NCI-H1417 (cell line): Measurements from ENCODE around the gene ABAT.

Source experiments
- DNase-seq, 3 experiments: peaks; one replicate each; lab custom pipeline; 2025; lab: John Stamatoyannopoulos, UW

ABAT gene

DNA sequence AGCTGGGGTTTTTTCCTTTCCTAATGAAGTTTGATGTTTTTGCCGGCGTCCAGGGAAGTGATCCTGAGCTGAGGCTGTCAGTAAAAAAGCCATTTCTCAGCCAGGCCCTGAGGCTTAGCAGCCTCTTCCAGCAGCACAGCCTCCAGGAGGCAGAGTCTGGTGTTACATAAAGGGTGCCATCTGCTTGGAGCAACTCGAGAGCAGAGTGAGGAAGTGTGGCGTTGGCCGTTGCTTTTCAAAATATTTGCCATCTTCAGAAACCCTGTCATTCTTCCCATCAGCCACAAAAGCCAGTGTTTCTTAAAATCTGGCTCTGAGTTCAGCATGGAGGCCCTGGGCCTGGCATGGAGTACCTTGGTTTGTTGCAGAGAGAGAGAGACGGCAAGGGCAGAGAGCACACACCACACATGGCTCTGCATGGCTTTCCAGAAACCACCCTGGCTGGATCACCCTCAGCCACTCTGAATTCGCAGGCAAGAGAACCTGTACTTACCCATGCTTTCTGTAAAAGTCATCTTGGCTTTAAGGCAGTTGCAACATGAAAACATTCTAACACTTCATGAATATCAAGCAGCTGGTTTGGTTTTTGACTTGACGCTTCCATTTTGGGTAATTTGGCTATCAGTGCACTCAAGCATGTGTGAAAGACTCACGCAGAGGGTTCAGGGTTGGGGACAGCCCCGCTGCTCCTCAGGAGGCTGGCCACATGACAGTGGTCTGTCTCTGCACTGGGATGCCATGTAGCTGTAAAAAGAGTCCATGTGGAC is 144.3 kb downstream of the ABAT start:
- no peak for DNase-seq

DNA sequence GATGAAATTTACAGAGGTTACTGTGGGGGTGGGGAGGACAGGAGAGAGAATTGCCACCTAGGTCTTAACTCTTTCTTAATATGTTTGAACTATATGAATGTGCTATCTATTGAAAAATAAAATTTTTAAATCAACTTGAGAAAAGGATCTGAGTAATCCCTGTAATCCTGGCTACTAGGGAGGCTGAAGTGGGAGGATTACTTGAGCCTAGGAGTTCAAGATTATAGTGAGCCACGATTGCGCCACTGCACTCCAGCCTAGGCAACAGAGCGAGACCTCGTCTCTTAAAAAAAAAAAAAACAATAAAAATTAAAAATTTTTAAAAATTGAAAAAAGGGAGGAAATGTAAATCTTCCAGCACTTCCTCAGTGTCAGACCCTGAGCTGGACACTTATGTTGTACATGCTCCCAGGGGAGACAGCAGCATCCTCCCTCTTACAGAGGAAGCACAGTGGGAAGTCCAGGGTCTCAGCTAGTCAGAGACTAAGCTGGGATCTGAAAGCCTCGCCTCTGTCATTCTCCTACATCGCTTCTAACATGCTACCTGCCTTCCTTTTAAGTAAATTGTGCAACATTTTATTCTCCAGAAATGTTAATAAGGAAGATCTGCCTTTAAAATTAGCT is 145.1 kb downstream of the ABAT start:
- DNase-seq, result no peak

GRCh38 chr16:8822403-8822802 is 148.0 kb downstream of the ABAT start:
- no peak for DNase-seq

DNA sequence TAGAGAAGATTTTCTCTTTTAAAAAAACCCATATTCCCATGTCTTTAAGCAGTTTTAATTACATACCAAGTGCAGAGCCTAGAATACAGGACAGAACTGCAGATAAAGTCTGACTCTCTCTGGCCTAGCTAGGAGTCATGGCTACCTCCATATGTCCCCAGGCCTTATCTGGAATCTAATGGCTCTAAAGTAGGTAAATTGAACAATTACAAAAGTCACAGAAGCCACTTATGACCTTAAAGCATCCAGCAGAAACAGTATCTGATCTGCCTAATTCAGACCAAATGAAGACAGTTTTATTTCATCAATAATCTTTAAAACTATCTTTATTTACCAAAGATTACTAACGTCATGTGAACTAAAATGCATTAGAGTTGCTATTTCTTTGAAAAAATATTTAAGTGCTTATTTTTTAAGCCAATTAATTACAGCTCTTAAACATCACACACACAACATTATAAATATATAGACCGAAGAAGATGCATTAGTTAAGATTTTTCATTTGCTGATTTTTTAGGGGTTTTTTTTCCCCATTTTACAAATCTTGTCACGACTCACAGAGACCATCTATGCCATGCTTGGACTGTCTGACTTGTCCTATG is 152.0 kb downstream of the ABAT start:
- no peak for DNase-seq

- no peak for DNase-seq
Observed at GRCh38 chr16:8828541-8829165, 154.2 kb downstream of the ABAT start.

DNA sequence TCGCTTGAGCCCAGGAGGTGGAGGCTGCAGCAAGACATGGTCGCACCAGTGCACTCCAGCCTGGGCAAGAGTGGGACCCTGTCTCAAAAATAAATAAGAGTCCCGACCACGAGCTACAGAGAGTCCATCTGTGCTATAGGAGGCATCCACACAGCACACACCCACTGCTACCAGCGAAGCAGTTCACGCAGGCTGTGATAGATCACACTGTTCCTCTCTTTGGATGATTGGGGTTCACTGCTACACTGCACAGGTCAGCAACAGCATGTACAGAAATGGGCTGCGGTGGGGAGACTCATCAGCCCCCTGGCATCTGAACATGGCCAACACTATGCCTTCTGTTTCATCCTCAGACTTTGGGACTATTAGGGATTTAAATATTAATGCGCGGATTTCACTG is 157.0 kb downstream of the ABAT start:
- no peak for DNase-seq

GRCh38 chr16:8831871-8832716 is 157.7 kb downstream of the ABAT start:
- no peak for DNase-seq

GRCh38 chr16:8832717-8833105 is 158.3 kb downstream of the ABAT start:
- DNase-seq, result no peak
